DOHH2 (cell line): Measurements from ENCODE around the gene DOCK6.

Experiments
- EZH2phosphoT487 ChIP-seq: fragments of 200-600 bp; sonication (generic); IDR thresholded peaks from 2 replicates; pipeline ENCODE4 v1.6.1; 2017; ENCODE audit warnings: borderline replicate concordance, mild to moderate bottlenecking, antibody characterized with exemption, low read length, moderate library complexity, mixed read lengths
- TF ChIP-seq, protein P1 (sequence below): fragments of 200-600 bp; sonication (generic); IDR thresholded peaks from one replicate; pipeline ENCODE4 v1.5.1; 2014; ENCODE audit warnings: antibody characterized with exemption, mild to moderate bottlenecking, low read depth, low read length; ENCODE audit not compliant: poor library complexity, severe bottlenecking

DNA sequence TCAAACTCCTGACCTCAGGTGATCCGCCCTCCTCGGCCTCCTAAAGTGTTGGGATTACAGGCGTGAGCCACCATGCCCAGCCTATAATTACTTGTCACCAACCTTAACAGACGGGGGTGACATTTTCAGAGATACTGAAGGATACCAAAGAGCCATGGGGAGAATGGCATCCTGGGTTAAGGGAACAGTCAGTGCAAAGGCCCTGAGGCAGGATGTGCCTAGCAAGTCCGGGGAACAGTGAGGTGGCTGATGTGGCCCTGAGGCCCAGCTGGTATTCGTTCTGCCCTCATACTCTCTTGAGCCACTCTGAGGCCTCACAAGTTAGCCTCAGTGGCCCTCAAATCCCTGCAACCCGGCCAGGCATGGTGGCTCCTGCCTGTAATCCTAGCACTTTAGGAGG is 37.9 kb downstream of the DOCK6 start:
- TF ChIP-seq, protein P1, sequence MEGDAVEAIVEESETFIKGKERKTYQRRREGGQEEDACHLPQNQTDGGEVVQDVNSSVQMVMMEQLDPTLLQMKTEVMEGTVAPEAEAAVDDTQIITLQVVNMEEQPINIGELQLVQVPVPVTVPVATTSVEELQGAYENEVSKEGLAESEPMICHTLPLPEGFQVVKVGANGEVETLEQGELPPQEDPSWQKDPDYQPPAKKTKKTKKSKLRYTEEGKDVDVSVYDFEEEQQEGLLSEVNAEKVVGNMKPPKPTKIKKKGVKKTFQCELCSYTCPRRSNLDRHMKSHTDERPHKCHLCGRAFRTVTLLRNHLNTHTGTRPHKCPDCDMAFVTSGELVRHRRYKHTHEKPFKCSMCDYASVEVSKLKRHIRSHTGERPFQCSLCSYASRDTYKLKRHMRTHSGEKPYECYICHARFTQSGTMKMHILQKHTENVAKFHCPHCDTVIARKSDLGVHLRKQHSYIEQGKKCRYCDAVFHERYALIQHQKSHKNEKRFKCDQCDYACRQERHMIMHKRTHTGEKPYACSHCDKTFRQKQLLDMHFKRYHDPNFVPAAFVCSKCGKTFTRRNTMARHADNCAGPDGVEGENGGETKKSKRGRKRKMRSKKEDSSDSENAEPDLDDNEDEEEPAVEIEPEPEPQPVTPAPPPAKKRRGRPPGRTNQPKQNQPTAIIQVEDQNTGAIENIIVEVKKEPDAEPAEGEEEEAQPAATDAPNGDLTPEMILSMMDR, result no peak
- no peak for TF ChIP-seq EZH2phosphoT487
